Measurements from ENCODE around the gene MROH7.

Gene MROH7

DNA sequence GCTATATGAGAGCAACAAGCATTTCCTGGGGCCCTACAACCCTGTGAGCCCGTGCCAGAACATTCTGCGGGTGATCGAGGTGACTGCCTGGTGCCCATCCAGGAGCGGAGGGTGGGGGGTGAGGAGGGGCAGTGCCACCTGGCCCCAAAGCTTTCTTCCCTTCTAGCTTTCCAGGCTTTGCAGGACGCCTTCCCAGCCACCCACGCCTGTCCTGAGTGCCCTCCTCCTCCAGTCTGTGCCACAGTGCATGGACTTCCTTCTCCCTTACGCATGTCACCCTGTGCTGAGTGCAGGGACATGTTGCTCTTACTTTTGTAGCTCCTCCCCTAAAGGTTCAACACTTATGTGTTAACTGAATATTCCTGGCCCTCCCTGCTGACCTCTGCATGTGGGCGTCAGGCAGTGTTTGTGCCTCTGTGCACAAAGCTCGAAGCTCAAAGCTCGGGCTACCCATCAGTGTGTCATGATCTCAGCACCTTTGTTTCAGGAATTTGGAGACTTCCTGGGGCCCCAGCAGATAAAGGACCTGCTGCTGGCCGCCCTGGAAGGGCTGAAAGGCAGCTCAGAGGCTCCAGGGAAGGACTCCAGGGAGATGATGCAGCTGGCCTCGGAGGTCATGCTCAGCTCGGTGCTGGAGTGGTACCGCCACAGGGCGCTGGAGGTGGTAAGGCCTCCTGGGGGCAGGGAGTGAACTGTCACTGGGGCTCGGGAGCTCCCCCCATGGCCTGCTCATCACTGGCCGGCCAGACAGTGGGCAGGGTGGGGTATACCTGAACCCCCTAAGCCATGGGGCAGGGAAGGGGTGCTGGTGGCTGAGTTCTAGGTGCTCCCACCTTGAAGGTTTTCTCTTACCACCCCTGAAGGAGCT lies 37.4 kb downstream of the MROH7 start:
- Mint-ChIP-seq H3K9me3 (no peaks in the 10 kb centered on the region), H3K36me3 (ENCODE audit: low read depth) (no peaks in the 10 kb centered on the region), H3K27me3 (ENCODE audit: low read depth, poor library complexity) (peaks cover 12% of the 10 kb centered on the region), H3K4me3 (no peak overlapping the region), H3K27ac (no peak overlapping the region), H3K4me1 (peaks cover 22% of the 10 kb centered on the region)
- TF ChIP-seq, protein P1, sequence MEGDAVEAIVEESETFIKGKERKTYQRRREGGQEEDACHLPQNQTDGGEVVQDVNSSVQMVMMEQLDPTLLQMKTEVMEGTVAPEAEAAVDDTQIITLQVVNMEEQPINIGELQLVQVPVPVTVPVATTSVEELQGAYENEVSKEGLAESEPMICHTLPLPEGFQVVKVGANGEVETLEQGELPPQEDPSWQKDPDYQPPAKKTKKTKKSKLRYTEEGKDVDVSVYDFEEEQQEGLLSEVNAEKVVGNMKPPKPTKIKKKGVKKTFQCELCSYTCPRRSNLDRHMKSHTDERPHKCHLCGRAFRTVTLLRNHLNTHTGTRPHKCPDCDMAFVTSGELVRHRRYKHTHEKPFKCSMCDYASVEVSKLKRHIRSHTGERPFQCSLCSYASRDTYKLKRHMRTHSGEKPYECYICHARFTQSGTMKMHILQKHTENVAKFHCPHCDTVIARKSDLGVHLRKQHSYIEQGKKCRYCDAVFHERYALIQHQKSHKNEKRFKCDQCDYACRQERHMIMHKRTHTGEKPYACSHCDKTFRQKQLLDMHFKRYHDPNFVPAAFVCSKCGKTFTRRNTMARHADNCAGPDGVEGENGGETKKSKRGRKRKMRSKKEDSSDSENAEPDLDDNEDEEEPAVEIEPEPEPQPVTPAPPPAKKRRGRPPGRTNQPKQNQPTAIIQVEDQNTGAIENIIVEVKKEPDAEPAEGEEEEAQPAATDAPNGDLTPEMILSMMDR (IDR thresholded peaks at IDR 0.05) = no peak
- DNase-seq = no peak

DNA sequence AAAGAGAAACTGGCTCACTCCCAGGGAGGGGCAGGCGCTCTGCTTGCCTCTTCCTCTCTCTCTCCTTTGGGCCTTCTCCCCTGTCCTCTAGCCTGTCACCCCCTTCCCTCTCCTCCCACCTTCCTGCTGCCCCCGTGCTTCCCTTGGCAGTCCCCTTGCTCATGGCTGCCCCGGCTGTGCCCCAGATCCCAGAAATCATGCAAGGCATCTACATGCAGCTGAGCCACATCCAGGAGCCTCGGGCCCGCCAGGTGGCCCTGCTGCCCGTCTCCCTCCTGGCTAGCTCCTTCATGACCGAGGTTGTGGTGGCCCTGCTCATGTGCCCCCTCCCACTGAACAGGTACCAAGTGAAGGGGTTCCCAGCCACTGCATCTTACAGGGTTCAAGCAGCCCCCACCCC lies 38.1 kb downstream of the MROH7 start:
- Mint-ChIP-seq H3K27ac (no peak overlapping the region), H3K27me3 (ENCODE audit: low read depth, poor library complexity) (peaks cover 7% of the 10 kb centered on the region), H3K36me3 (ENCODE audit: low read depth) (no peaks in the 10 kb centered on the region), H3K4me3 (no peak overlapping the region), H3K9me3 (no peaks in the 10 kb centered on the region), H3K4me1 (peaks cover 22% of the 10 kb centered on the region)
- no peak for DNase-seq
- TF ChIP-seq, protein P1 (IDR thresholded peaks at IDR 0.05) = no peak

DNA sequence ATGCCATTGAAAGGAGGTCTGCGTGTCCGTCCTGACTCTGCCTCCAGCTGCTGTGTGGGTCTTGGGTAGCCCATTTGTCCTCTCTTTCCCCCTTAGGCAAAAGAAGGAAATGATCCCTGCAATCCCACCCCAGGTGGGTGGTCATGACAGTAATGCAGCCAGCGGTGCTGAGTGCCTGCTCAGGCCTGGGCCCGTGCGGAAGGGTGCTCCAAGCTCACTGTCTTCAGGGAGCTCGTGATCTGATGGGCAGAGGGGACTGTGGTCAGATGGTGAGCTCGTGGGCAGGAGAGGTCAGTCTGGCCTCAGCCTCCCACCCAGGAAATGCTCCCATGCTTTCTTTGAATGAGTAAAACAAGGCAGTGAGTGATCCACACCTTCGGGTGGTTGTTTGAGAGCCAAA lies 38.8 kb downstream of the MROH7 start:
- peaks cover 7% of the 10 kb centered on the region for H3K27me3 Mint-ChIP-seq (ENCODE audit: low read depth, poor library complexity)
- no peak overlapping the region for H3K4me3 Mint-ChIP-seq
- no peaks in the 10 kb centered on the region for H3K9me3 Mint-ChIP-seq
- DNase-seq = no peak
- peaks cover 22% of the 10 kb centered on the region for H3K4me1 Mint-ChIP-seq
- no peaks in the 10 kb centered on the region for H3K36me3 Mint-ChIP-seq (ENCODE audit: low read depth)
- TF ChIP-seq, protein P1 (IDR thresholded peaks at IDR 0.05) = no peak
- H3K27ac Mint-ChIP-seq = no peak overlapping the region

DNA sequence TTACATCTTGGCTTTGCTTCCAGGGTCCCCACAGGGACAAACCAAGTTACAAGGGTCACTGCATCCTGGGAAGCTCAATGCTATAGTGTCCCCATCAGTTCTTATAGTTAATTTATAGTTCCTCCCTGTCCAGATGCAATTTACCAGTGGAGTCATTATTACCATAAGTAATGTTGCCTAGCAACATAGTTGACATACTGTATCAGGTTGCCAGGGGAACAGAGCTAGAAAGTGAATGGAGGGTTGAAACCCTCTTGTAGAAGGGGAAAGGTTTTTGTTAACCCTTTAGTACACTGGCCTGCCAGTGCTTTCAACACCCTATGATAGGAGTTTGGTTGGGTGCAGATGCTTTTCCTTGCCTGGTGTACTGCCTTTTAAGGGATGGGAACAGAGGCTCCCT lies 39.8 kb downstream of the MROH7 start:
- no peak overlapping the region for H3K4me3 Mint-ChIP-seq
- DNase-seq = no peak
- H3K27ac Mint-ChIP-seq = no peak overlapping the region
- peaks cover 24% of the 10 kb centered on the region for H3K4me1 Mint-ChIP-seq
- no peaks in the 10 kb centered on the region for H3K36me3 Mint-ChIP-seq (ENCODE audit: low read depth)
- H3K27me3 Mint-ChIP-seq (ENCODE audit: low read depth, poor library complexity) = peaks cover 7% of the 10 kb centered on the region
- TF ChIP-seq, protein P1 (IDR thresholded peaks at IDR 0.05) = no peak
- H3K9me3 Mint-ChIP-seq = no peaks in the 10 kb centered on the region

DNA sequence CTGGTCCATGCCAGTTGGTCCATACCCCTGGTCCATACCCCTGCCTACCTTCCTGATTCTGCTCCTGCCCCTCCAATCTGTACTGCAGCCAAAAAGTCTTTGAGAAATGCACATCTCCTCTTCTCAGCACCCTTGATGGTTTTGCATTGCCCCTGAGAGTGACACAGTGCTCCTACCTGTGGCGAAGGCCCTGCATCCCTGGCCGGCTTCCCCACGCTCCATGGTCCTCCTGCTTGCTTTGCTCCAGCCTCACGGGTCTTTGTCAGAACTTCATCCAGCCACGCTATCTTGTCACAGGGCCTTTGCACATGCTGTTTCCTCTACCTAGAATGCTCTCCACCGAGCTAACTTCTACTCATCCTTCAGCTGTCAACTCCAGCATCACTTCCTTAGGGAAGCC lies 41.9 kb downstream of the MROH7 start:
- H3K4me3 Mint-ChIP-seq = no peak overlapping the region
- H3K9me3 Mint-ChIP-seq = no peaks in the 10 kb centered on the region
- DNase-seq = no peak
- peaks cover 10% of the 10 kb centered on the region for H3K27me3 Mint-ChIP-seq (ENCODE audit: low read depth, poor library complexity)
- no peak overlapping the region for H3K27ac Mint-ChIP-seq
- H3K36me3 Mint-ChIP-seq (ENCODE audit: low read depth) = no peaks in the 10 kb centered on the region
- TF ChIP-seq, protein P1 (IDR thresholded peaks at IDR 0.05) = no peak
- H3K4me1 Mint-ChIP-seq = peaks cover 26% of the 10 kb centered on the region

Measured in nephron progenitor cell (in vitro differentiated cells).